AG04449 (cell line): ENCODE data around the gene CCDC57.

Experiments used
- CTCF ChIA-PET: fragments of 350-600 bp; formaldehyde crosslinking; extraction: SDS; loops from one replicate; lab custom pipeline; 2021; ENCODE audit warnings: antibody characterized with exemption; lab: Yijun Ruan, JAX
- POLR2A ChIA-PET: fragments of 400-600, 350-600 bp; formaldehyde crosslinking; extraction: SDS; loops from one replicate; lab custom pipeline; 2020; ENCODE audit warnings: antibody characterized with exemption, inconsistent platforms; lab: Yijun Ruan, JAX
- DNase-seq: peaks from one replicate; pipeline ENCODE4 v3.0.0-alpha.2; 2010; ENCODE audit warnings: low read depth, low spot score
- H3K4me3 ChIP-seq: 2 replicates; pipeline ENCODE4 v1.5.1; 2011; ENCODE audit warnings: low read depth, mild to moderate bottlenecking, control low read depth, low read length
- CTCF ChIP-seq: IDR thresholded peaks from one replicate; pipeline ENCODE4 v1.5.1; 2011; ENCODE audit warnings: mild to moderate bottlenecking, moderate library complexity, low read length, control low read depth, inconsistent platforms; ENCODE audit not compliant: insufficient read depth; ENCODE audit errors: missing control alignments

CCDC57 gene

GRCh38 chr17:82052638-82053059 lies 160.0 kb downstream of the CCDC57 start:
- POLR2A ChIA-PET: interaction anchor here (1.2 to 1.6 kb wide), 2 partner anchors 11 to 15 kb away, joined by 4 read pairs; partner anchors contain the start of gene DCXR
- no peak for DNase-seq
- CTCF ChIA-PET: interaction anchor here (1.0 to 7.1 kb wide), 4 partner anchors 13 to 93 kb away, joined by 5 to 47 read pairs (median 6); partner anchors contain the start of gene DCXR
- H3K4me3 ChIP-seq: peak overlapping the region; percentile 82
- no peak for TF ChIP-seq CTCF

GRCh38 chr17:82051776-82052637 lies 160.6 kb downstream of the CCDC57 start, which contains the start of the genes GPS1 and RFNG:
GPS1 (plus strand) TSS chr17:82051898; CDS start chr17:82051932, 34 bp downstream.
RFNG (minus strand) TSS chr17:82051811; CDS start chr17:82051766, 45 bp downstream.
- DNase-seq: no peak

More at GRCh38 chr17:82051776-82052637, 160.6 kb downstream of the CCDC57 start, which contains the start of the genes GPS1 and RFNG:
- ChIA-PET POLR2A (interaction anchor here (1.2 to 1.8 kb wide), 2 partner anchors 14 to 35 kb away, joined by 3 to 5 read pairs; partner anchors contain the start of gene DCXR), CTCF (interaction anchor here (1.0 to 7.1 kb wide), 4 partner anchors 12 to 93 kb away, joined by 5 to 47 read pairs (median 6); partner anchors contain the start of gene DCXR)
- peak within 1 kb of the TSS; percentile 82 for H3K4me3 ChIP-seq
- TF ChIP-seq CTCF: no peak
